CD14-positive monocyte (primary cell): ENCODE measurements around the gene GRK6. TPM values are rescaled to one million over a fixed set of nuclear protein-coding genes. Genes with fewer than 3 reads are reported as not detected.

Source experiments
- DNase-seq, 3 donors: peaks; one replicate each; pipeline ENCODE4 v3.0.0-alpha.2; 2011 to 2022
- H2AFZ ChIP-seq: 2 replicates; pipeline ENCODE4 v1.6.0; 2012; ENCODE audit warnings: mild to moderate bottlenecking, low read depth, low read length, inconsistent platforms; ENCODE audit not compliant: insufficient read depth, poor library complexity, severe bottlenecking
- H3K27ac ChIP-seq, 2 donors: 1 replicate in 1 of 2; 2 replicates in 1 of 2; pipeline ENCODE4 v1.5.1; 2012 to 2013; ENCODE audit warnings: low read length in 2 of 2, control low read depth in 1 of 2, inconsistent platforms in 1 of 2, low read depth in 1 of 2, mild to moderate bottlenecking in 1 of 2
- H3K27me3 ChIP-seq, 2 donors: one replicate each; pipeline versions ENCODE4 v1.6.0 to v1.6.1; 2011 to 2013; ENCODE audit warnings: low read length in 2 of 2; ENCODE audit not compliant: control insufficient read depth in 2 of 2, insufficient read depth in 2 of 2
- H3K36me3 ChIP-seq, 2 donors: replicated peaks in 1 of 2; 1 replicate in 1 of 2; 2 replicates in 1 of 2; pipeline versions ENCODE4 v1.5.1 to v1.6.1; 2012 to 2013; ENCODE audit warnings: low read length in 2 of 2, control low read depth in 1 of 2, inconsistent platforms in 1 of 2, mild to moderate bottlenecking in 1 of 2; ENCODE audit not compliant: insufficient read depth in 2 of 2, control insufficient read depth in 1 of 2
- H3K4me1 ChIP-seq, 2 donors: 1 replicate in 1 of 2; 2 replicates in 1 of 2; pipeline versions ENCODE4 v1.5.1 to v1.6.1; 2012 to 2013; ENCODE audit warnings: low read length in 2 of 2, control low read depth in 1 of 2, inconsistent platforms in 1 of 2, mild to moderate bottlenecking in 1 of 2, moderate library complexity in 1 of 2; ENCODE audit not compliant: insufficient read depth in 2 of 2, control insufficient read depth in 1 of 2
- H3K4me2 ChIP-seq: replicated peaks from 2 replicates; pipeline ENCODE3; 2012; ENCODE audit warnings: low read length, moderate library complexity, mild to moderate bottlenecking; ENCODE audit not compliant: poor library complexity, severe bottlenecking; ENCODE audit errors: extremely low read depth
- H3K4me3 ChIP-seq, 3 experiments: fragments of 200-600 bp in 1 of 3; sonication (generic) in 1 of 3; replicated peaks in 1 of 3; 1 replicate in 2 of 3; 2 replicates in 1 of 3; pipeline ENCODE4 v1.5.1; 2011 to 2013; ENCODE audit warnings: low read length in 3 of 3, mild to moderate bottlenecking in 3 of 3, control low read depth in 2 of 3, low read depth in 2 of 3, inconsistent platforms in 1 of 3, moderate library complexity in 1 of 3
- H3K79me2 ChIP-seq: 2 replicates; pipeline ENCODE4 v1.6.0; 2012; ENCODE audit warnings: mild to moderate bottlenecking, control low read depth, inconsistent platforms, low read length, moderate library complexity; ENCODE audit not compliant: insufficient read depth
- H3K9ac ChIP-seq: 2 replicates; pipeline ENCODE4 v1.6.0; 2017; ENCODE audit warnings: low read length, mild to moderate bottlenecking; ENCODE audit not compliant: insufficient read depth, poor library complexity, severe bottlenecking
- H3K9me3 ChIP-seq, 2 donors: replicated peaks in 1 of 2; 1 replicate in 1 of 2; 2 replicates in 1 of 2; pipeline versions ENCODE4 v1.5.1 to v1.6.1; 2012 to 2013; ENCODE audit warnings: low read length in 2 of 2, control low read depth in 1 of 2; ENCODE audit not compliant: control insufficient read depth in 1 of 2, insufficient read depth in 1 of 2
- H4K20me1 ChIP-seq: 2 replicates; pipeline ENCODE4 v1.6.0; 2012; ENCODE audit warnings: mild to moderate bottlenecking, low read length, control low read depth, moderate library complexity; ENCODE audit not compliant: insufficient read depth
- H3K27ac Mint-ChIP-seq, 7 donors: one replicate each; pipeline ENCODE4 v1.8.0; 2020; ENCODE audit warnings: mild to moderate bottlenecking in 7 of 7, mixed read lengths in 7 of 7, moderate library complexity in 6 of 7, inconsistent platforms in 2 of 7
- H3K27me3 Mint-ChIP-seq, 3 donors: one replicate each; pipeline ENCODE4 v1.8.0; 2021 to 2022; ENCODE audit warnings: low read depth in 3 of 3, mild to moderate bottlenecking in 3 of 3, mixed read lengths in 3 of 3, moderate library complexity in 3 of 3, inconsistent platforms in 1 of 3
- H3K36me3 Mint-ChIP-seq, 2 donors: one replicate each; pipeline ENCODE4 v1.8.0; 2020; ENCODE audit warnings: mixed read lengths in 2 of 2, inconsistent platforms in 1 of 2, mild to moderate bottlenecking in 1 of 2
- H3K4me1 Mint-ChIP-seq: one replicate; pipeline ENCODE4 v1.8.0; 2020; ENCODE audit warnings: mild to moderate bottlenecking, mixed read lengths
- H3K4me3 Mint-ChIP-seq, 2 donors: one replicate each; pipeline ENCODE4 v1.8.0; 2020; ENCODE audit warnings: mild to moderate bottlenecking in 2 of 2, mixed read lengths in 2 of 2, moderate library complexity in 1 of 2
- H3K9me3 Mint-ChIP-seq, 7 donors: one replicate each; pipeline ENCODE4 v1.8.0; 2020 to 2022; ENCODE audit warnings: mixed read lengths in 7 of 7, mild to moderate bottlenecking in 6 of 7, moderate library complexity in 6 of 7, inconsistent platforms in 2 of 7
- CTCF ChIP-seq: fragments of 200-600 bp; IDR thresholded peaks from one replicate; pipeline ENCODE4 v1.8.0; 2022; ENCODE audit warnings: antibody characterized with exemption, mild to moderate bottlenecking
- WGBS: methylation state at CpG from one replicate; pipeline ENCODE4 v1.1.5; 2013; ENCODE audit warnings: missing lambda C conversion rate; ENCODE audit not compliant: insufficient coverage; 5-methylcytosine and 5-hydroxymethylcytosine counted together
- intact Hi-C, 2 donors: fragments of 100-400 bp; cut with micrococcal nuclease; formaldehyde crosslinking; loops; one replicate each; pipeline versions ENCODE4 v1.15.0 to v1.15.1; 2023
- polyA plus RNA-seq, 3 donors: library from polyadenylated mRNA; depleted of rRNA in 1 of 3; unstranded in 2 of 3; stranded (reverse) in 1 of 3; fragments of 300-500 nt in 2 of 3; fragments of >200 nt in 1 of 3; fragmentation: Illumina TruSeq in 2 of 3; gene quantifications; 1 replicate in 2 of 3; 2 replicates in 1 of 3; pipeline ENCODE4 v1.2.3, GENCODE V29; 2012 to 2021

GRK6 gene
- polyA plus RNA-seq, 3 donors, result 41.6 to 101 (median 63.4) TPM

GRCh38 chr5:177453852-177454396 is 27.4 kb downstream of the GRK6 start:
- peaks cover 0 to 9% (median 0%) of the 10 kb centered on the region in 7 donors for H3K9me3 Mint-ChIP-seq
- no peaks in the 10 kb centered on the region for H3K9me3 ChIP-seq
- peaks cover 36 to 43% of the 10 kb centered on the region in 2 donors for H3K4me1 ChIP-seq
- peaks cover 9% of the 10 kb centered on the region for H4K20me1 ChIP-seq
- no peaks in the 10 kb centered on the region for H3K36me3 ChIP-seq
- peak overlapping the region in 1 of 2 donors; percentile 51 for H3K27ac ChIP-seq
- no peak overlapping the region for H2AFZ ChIP-seq
- peak; percentile 41 to 67 (median 49) for DNase-seq
- H3K79me2 ChIP-seq, result no peaks in the 10 kb centered on the region
- peaks cover 0 to 7% of the 10 kb centered on the region in 2 donors for H3K36me3 Mint-ChIP-seq
- H3K4me3 Mint-ChIP-seq, result peak overlapping the region; percentile 85 to 93
- H3K27ac Mint-ChIP-seq, result peak overlapping the region; percentile 37 to 88 (median 80)
- peaks cover 37 to 57% (median 47%) of the 10 kb centered on the region in 3 donors for H3K27me3 Mint-ChIP-seq
- TF ChIP-seq CTCF, result no peak
- H3K4me1 Mint-ChIP-seq, result peaks cover 25% of the 10 kb centered on the region
- H3K4me3 ChIP-seq, result peak overlapping the region in 2 of 3 experiments; percentile 17 to 77
- WGBS, result 2% methylated on average over 23 of the region's 31 CpGs
- H3K27me3 ChIP-seq, result peaks cover 0 to 43% of the 10 kb centered on the region in 2 donors
- intact Hi-C loops, result loop anchor here (2.0 kb wide), 3 partner anchors 25 to 49 kb away; partner anchors contain the start of gene GRK6 (in 1 of the 2)
- peak overlapping the region; percentile 86 for H3K4me2 ChIP-seq
- peak overlapping the region; percentile 69 for H3K9ac ChIP-seq

DNA sequence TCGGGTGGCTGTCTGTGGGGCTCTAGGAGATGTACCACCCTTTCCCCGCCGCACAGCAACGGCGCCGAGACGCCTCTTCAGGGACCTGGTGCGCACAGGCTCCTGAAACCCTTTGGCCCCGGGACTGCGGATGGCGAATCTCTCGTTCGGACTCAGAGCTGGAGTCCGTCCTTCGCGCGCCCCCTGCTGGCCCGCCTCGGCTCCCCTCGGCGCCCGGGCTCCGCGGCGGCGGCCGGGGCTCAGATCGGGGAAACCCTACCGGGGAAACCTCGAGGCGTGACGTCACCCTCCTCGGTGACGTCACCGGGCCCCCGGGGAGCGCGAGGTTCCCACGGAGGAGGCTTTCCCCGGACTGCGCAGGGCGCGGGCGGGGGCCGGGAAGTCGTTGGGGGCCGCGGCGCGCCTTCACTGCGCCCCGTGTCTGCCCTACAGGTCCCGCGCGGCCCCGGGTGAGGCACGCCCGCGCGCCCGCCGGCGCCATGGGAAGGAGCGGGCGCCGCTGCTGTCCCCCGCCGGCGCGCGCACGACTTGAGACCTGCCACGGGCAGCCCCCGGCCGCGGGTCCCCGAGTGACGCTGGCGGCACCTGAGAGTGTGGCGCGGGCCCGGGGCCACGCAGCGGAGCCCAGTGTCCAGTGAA is 28.0 kb downstream of the GRK6 start:
- DNase-seq, result peak; percentile 91 to 95 (median 95)
- peak overlapping the region; percentile 73 to 85 for H3K4me3 Mint-ChIP-seq
- peak overlapping the region; percentile 32 to 77 (median 35) for H3K4me3 ChIP-seq
- no peaks in the 10 kb centered on the region for H3K9me3 ChIP-seq
- under 1% methylated on average over 84 of the region's 84 CpGs for WGBS
- peaks cover 0 to 9% (median 0%) of the 10 kb centered on the region in 7 donors for H3K9me3 Mint-ChIP-seq
- H3K4me1 Mint-ChIP-seq, result peaks cover 25% of the 10 kb centered on the region
- peak overlapping the region in 3 of 7 donors; percentile 58 to 65 (median 63) for H3K27ac Mint-ChIP-seq
- H3K36me3 Mint-ChIP-seq, result peaks cover 0 to 7% of the 10 kb centered on the region in 2 donors
- peak; percentile 85 for TF ChIP-seq CTCF
- H3K36me3 ChIP-seq, result no peaks in the 10 kb centered on the region
- H3K79me2 ChIP-seq, result no peaks in the 10 kb centered on the region
- peak overlapping the region; percentile 86 for H3K4me2 ChIP-seq
- H2AFZ ChIP-seq, result peak overlapping the region; percentile 61
- peak overlapping the region; percentile 69 for H3K9ac ChIP-seq
- peaks cover 36 to 43% of the 10 kb centered on the region in 2 donors for H3K4me1 ChIP-seq
- H4K20me1 ChIP-seq, result peaks cover 9% of the 10 kb centered on the region
- peaks cover 37 to 51% (median 42%) of the 10 kb centered on the region in 3 donors for H3K27me3 Mint-ChIP-seq
- H3K27ac ChIP-seq, result peak overlapping the region in 1 of 2 donors; percentile 51
- H3K27me3 ChIP-seq, result peaks cover 0 to 37% of the 10 kb centered on the region in 2 donors
- intact Hi-C loops, result loop anchor here (1.0 to 5.0 kb wide), 6 partner anchors 26 to 147 kb away; partner anchors contain the start of genes GRK6 (in 1 of the 2) and PDLIM7 (in 1 of the 2)
